Epithelial cell of esophagus (primary cell): ENCODE results near the gene P2RY12.

ENCODE experiments used
- DNase-seq: peaks from one replicate; pipeline ENCODE4 v3.0.0; 2010; ENCODE audit warnings: low read depth
- H3K4me3 ChIP-seq: 2 replicates; pipeline ENCODE4 v1.5.1; 2011; ENCODE audit warnings: mild to moderate bottlenecking, low read length, control low read depth
- CTCF ChIP-seq: IDR thresholded peaks from 2 replicates; pipeline ENCODE4 v1.5.1; 2011; ENCODE audit warnings: low read depth, mild to moderate bottlenecking, low read length, control low read depth, inconsistent platforms; ENCODE audit not compliant: insufficient read depth; ENCODE audit errors: missing control alignments

P2RY12 gene

DNA sequence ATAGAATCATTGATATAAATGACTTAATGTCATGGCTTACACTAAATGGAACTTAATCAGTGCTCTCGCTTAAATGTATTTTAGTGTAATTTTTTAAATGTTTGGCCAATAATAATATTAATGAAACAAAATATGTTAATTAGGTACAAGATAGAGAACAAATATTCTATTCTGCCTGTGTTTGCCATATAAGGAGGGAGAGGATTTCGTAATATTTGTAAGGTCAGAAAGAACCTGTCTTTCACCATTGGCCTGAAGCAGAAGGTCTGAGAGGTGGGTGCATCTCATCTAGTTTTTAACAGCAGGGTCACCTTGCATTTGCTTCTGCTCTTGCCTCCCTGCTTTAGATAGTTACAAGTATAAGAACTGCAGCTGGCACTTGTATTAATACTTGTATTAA is 70.4 kb downstream of the P2RY12 start:
- TF ChIP-seq CTCF, result no peak
- peak overlapping the region; percentile 95 for H3K4me3 ChIP-seq
- peak; percentile 38 for DNase-seq

DNA sequence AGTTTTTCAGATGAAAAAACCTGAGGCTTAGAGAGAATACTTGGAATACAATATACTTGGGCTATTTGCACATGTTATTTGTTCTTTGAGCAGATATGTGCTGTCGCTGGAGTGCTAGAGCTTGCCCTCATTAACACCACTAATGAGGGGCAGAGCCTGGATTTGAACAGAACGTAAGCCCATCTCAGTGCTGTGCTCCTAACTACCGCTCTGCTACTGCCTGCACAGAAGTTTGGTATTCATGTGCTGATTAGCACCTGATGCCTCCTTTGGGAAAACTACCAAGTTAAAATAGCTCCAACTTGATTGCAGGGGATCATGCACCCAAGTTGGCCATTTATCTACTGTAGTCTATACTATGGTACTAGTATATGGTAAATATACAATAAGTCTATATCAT is 71.6 kb downstream of the P2RY12 start:
- DNase-seq, result no peak
- H3K4me3 ChIP-seq, result peak overlapping the region; percentile 95
- TF ChIP-seq CTCF, result no peak

- TF ChIP-seq CTCF, result no peak
- H3K4me3 ChIP-seq, result peak overlapping the region; percentile 8
- DNase-seq, result no peak
These were observed 75.0 kb downstream of the P2RY12 start for GRCh38 chr3:151309566-151309965.

DNA sequence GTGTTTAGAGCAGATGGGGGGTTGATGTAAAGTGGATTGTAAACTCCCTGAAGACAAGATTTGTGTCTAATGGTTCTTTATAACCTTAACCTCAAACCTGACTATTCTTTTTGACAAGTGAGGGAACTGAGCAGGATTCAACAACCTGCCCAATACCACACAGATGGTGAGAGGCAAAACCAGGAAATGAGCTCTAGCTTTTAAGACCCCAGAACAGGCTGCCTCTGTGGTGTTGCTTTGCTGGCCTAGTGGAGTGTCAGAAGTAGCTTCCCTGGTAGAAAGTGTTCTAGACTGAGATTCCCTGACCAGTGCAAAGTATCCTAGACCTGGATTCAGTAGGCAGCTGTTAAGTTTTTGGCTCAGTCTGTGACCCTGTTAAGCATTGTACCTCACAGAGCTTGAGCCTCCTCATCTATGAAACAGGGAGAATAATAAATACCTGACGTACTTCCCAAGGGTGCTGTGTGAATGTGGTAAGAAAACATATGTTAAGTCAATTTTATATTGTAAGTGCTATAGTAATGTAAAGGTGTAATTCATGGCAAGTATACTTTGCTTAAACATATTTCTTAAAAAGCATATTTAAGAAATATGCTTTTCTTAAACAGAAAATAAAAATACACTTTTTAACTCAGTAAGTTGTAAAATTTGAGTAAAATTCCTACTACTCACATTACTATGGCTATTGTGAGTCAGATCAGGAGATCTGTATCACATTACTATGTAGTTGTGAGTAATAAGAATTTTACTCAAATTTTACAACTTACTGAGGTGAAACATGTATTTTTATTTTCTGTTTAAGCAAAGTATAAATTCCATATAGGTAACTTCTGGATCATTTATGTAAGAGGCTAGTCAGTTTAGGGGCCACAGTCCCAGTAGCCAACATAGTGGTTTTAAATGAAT is 76.7 kb downstream of the P2RY12 start:
- peak; percentile 19 for DNase-seq
- no peak overlapping the region for H3K4me3 ChIP-seq
- no peak for TF ChIP-seq CTCF

- TF ChIP-seq CTCF, result no peak
- no peak overlapping the region for H3K4me3 ChIP-seq
- DNase-seq, result peak; percentile 80
These were observed 77.4 kb downstream of the P2RY12 start for GRCh38 chr3:151307131-151307530.

DNA sequence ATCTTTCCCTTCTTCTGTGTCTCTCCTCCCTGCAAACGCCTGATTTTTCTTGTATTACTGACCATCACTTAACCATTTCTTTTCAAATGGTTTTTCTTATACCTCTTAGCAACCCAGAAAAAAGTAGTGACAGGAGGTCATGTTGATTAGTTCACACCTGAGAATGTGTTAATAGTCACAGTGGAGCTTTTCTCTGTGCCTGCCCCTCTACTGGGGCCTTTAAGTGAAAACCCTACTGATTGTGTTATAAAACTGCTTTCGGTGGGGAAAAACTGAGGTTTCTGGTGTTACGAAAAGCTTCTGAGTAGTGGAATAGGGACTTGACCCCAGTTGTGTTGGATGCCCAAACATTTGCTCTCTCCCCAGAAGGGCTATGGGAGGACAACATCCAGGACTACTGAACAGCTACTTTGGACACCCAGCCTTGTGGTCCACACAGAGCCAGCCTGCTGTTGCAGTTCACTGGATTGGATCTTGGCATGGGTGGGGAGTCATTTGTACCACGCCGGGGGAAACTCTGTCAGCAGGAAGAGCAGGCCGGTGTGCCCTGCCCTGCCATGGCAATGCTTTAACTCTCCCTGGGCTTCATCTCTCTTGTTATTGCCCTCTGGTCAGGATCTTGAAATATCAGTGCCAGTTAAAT is 78.3 kb downstream of the P2RY12 start:
- H3K4me3 ChIP-seq, result no peak overlapping the region
- no peak for TF ChIP-seq CTCF
- DNase-seq, result peak; percentile 17
